GM18511 (cell line): ENCODE results near the gene FLVCR1.
"Not testable (repeated sequence)": the region's sequence is repeated elsewhere in the genome, so short reads cannot be mapped to it uniquely, and the experiment has no call there.

ENCODE experiments used
- ATAC-seq: cut with Tn5 transposase; IDR thresholded peaks from one replicate; pipeline ENCODE4 v1.9.1; 2021; ENCODE audit warnings: mild to moderate bottlenecking, moderate library complexity; ENCODE audit not compliant: unreplicated experiment

The FLVCR1 gene

DNA sequence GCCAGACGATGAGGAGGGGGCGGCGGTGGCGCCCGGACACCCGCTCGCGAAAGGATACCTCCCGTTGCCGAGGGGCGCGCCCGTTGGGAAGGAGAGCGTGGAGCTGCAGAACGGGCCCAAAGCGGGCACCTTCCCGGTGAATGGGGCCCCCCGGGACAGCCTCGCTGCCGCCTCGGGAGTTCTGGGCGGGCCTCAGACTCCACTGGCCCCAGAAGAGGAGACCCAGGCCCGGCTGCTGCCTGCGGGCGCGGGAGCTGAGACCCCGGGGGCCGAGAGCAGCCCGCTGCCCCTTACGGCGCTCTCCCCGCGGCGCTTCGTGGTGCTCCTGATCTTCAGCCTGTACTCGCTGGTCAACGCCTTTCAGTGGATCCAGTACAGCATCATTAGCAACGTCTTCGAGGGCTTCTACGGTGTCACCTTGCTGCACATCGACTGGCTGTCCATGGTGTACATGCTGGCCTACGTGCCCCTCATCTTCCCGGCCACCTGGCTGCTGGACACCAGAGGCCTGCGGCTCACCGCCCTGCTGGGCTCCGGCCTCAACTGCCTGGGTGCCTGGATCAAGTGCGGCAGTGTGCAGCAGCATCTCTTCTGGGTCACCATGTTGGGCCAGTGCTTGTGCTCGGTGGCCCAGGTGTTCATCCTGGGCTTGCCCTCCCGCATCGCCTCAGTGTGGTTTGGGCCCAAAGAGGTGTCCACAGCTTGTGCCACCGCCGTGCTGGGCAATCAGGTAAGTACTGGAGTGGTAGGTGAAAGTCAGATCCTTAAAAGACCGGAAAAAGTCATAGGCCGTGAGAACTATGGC lies 588 bp downstream of the FLVCR1 start:
- peak; percentile 30 for ATAC-seq

- no peak for ATAC-seq
These were observed 2.9 kb downstream of the FLVCR1 start for GRCh38 chr1:212860713-212861581.

DNA sequence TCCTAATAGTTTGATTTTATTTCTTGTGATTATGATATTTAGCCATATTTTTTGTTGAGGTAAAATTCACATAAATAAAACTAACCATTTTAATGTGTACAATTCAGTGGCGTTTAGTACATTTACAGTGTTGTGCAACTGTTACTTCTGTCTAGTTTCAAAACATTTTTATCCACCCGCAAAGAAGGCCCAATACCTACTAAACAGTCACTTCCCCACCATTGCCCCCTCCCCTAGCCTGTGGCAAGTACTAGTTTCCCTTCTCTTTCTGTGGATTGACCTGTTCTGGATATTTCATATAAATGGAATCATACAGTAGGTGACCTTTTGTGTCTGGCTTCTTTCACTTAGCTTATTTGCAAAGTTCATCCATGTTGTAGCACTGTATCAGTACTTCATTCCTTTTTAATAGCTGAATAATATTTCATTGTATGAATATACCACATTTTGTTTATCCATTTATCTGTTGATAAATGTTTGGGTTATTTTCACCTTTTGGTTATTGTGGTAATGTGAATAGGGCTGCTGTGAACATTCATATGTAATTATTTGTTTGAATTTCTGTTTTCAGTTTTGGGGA lies 4.1 kb downstream of the FLVCR1 start:
- no peak for ATAC-seq

DNA sequence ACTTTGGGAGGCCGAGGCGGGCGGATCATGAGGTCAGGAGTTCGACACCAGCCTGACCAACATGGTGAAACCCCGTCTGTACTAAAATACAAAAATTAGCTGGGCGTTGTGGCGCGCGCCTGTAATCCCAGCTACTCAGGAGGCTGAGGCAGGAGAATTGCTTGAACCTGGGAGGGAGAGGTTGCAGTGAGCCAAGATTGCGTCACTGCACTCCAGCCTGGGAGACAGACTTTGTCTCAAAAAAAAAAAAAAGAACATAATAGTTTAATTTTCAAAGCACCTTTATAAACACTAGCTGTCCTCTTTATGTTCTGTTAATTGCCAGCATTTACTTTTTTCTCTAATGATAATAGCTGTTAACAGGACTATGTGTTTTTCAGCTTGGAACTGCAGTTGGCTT lies 5.3 kb downstream of the FLVCR1 start:
- not testable (repeated sequence) for ATAC-seq

DNA sequence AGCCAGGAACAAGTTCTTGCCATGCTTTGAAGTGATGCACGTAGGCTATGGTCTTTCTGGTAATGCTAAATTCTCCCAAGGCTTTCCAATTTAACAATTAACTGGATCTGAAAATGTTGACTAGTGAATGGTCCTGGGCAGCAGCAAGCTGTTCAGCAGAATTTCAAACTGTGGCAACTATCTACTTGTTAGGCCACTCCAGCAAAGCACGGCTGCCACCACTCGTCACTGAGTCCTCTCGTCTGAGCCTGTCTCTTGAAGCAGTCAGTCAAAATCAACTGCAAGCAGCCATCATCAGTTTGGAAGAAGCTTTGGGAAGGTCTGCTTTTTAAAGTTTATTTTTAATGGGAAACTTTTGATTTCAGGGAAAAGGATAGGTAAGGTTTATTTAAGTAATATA lies 6.1 kb downstream of the FLVCR1 start:
- ATAC-seq, result no peak

- no peak for ATAC-seq
These were observed 9.1 kb downstream of the FLVCR1 start for GRCh38 chr1:212867192-212867591.

GRCh38 chr1:212871976-212872375 lies 13.9 kb downstream of the FLVCR1 start:
- ATAC-seq, result no peak

GRCh38 chr1:212873518-212873917 lies 15.4 kb downstream of the FLVCR1 start:
- peak; percentile 86 for ATAC-seq

DNA sequence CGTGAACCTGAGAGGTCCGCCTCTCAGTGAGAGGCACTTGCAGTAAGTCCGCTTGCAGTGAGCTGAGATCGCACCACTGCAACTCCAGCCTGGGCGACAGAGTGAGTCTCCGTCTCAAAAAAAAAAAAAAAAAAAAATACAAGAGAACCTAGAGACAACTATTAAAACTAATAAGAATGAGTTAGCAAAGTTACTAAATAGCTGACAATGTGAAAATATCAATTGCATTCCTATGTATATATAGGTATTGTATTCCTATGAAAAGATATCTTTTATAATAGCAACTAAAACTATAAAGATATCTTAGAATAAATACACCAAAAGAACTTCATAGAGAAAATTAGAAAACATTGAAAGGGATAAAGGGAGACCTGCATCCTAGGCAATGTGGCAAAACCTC lies 20.3 kb downstream of the FLVCR1 start:
- ATAC-seq, result no peak

DNA sequence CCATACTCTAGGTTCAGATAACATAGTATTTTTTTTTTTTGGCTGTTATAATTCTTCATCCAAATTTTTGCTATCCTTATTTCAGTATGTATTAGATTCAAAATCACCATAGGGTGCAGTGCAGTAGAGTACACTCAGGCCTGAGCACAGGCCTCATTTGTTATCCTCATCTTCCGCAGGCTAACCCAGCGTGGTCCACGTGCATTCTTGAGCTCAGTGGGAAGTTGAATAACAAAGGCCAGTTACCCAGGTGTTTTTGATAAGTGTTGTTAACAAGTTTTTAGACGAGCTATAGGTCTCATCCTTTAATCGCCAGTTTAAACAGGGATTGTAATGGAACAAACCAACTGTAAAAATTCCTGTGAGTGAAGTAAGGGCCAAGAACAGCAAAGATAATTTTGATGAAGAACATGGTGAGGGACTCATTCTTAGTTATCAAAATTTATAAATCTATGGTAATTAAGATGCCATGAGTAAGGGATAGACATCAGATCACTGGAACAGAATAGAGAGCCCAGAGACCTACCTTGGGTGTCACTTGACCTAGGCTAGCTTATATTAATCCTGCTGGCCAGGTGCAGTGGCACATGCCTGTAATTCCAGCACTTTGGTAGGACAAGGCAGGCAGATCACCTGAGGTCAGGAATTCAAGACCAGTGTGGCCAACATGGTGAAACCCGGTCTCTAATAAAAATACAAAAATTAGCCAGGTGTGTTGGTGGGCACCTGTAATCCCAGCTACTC lies 22.0 kb downstream of the FLVCR1 start:
- ATAC-seq, result no peak

DNA sequence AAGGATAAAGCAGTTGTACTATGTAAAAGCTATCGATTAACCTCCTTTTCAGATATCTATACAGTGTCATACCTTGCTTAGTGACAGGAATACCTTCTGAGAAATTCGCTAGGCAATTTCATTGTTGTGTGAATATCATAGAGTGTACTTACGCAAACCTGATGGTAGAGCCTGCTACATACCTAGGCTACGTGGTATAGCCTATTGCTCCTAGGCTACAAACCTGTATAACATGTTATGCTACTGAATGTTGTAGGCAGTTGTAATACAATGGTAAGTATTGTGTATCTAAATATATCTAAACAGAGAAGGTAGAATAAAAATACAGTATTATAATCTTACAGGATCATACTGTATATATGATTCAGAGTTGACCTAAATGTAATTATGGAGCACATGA lies 26.5 kb downstream of the FLVCR1 start:
- no peak for ATAC-seq

DNA sequence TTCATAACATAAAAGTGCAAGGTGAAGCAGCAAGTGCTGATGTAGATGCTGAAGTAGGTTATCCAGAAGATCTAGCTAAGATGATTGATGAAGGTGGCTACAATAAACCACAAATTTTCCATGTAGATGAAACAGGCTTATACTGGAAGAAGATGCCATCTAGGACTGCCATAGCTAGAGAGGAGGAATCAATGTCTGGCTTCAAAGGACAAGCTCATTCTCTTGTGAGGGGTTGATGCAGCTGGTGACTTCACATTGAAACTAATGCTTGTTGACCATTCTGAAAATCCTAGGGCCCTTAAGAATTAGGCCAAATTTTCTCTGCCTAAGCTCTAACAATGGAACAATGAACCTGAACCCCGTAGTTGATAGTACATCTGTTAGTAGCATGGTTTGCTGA lies 34.0 kb downstream of the FLVCR1 start:
- no peak for ATAC-seq

DNA sequence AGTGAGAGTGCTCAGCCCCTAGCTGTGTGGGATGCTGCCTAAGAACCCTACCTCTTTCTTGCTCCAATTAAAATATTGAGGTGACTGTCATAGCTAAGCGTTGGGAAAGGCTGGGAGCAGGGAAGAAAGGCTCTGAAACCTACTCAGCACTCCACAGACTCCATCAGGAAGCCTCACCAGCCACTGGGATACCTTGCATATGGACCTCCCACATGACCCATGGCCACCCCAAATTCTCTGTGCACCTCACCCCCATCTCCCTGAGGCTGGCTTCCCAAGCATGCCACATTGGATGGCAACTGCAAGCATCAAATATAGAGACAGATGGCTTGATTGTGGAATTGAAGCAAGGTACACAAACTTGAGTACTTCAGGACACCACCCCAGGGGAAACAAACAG lies 41.8 kb downstream of the FLVCR1 start:
- ATAC-seq, result no peak

GRCh38 chr1:212901290-212901689 lies 43.2 kb downstream of the FLVCR1 start:
- no peak for ATAC-seq

GRCh38 chr1:212902054-212902453 lies 44.0 kb downstream of the FLVCR1 start:
- no peak for ATAC-seq

DNA sequence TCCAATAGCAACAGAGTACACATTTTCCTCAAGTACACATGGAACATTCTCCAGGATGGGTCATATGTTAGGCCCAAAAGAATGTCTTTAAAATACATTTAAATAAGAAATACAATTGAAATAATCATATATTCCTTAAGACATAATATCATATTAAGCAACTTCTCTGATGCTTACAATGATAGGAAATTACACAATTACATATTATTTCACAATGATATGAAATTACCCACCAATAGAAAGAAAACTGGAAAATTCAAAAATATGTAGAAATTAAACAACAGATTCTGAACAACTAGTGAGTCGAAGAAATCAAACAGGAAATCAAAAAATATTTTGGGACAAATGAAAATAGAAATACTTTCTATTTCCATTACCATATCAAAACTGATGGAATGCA lies 45.6 kb downstream of the FLVCR1 start:
- no peak for ATAC-seq

GRCh38 chr1:212908071-212908470 lies 50.0 kb downstream of the FLVCR1 start:
- ATAC-seq, result not testable (repeated sequence)

GRCh38 chr1:212908971-212909370 lies 50.9 kb downstream of the FLVCR1 start:
- ATAC-seq, result no peak

GRCh38 chr1:212909652-212910063 lies 51.6 kb downstream of the FLVCR1 start:
- ATAC-seq, result no peak

GRCh38 chr1:212910213-212910612 lies 52.1 kb downstream of the FLVCR1 start:
- ATAC-seq, result not testable (repeated sequence)

GRCh38 chr1:212913638-212914037 lies 55.6 kb downstream of the FLVCR1 start:
- ATAC-seq, result not testable (repeated sequence)
